ENCODE results near the gene PHACTR3. TPM values are rescaled to one million over a fixed set of nuclear protein-coding genes. Genes with fewer than 3 reads are reported as not detected.

The PHACTR3 gene
- total RNA-seq, 3 donors from 2014 or later = 0.41 to 3.4 (median 1.1) TPM

- Histone ChIP-seq H3K4me1 (ENCODE audit: low read depth) (no peaks in the 10 kb centered on the region), H3K36me3 (ENCODE audit: low read depth) (no peaks in the 10 kb centered on the region), H3K9me3 (no peaks in the 10 kb centered on the region), H3K4me3 (no peak overlapping the region)
- peak; percentile 76 for ATAC-seq
- intact Hi-C loops (cut with DNase I, micrococcal nuclease) = no loop called here
- peak in 2 of 3 donors; percentile 69 to 71 for DNase-seq
- peak; percentile 90 for TF ChIP-seq CTCF (IDR thresholded peaks at IDR 0.05)
These were observed 32.6 kb upstream of the PHACTR3 start for GRCh38 chr20:59571551-59572314.

GRCh38 chr20:59572515-59572914 is 31.8 kb upstream of the PHACTR3 start:
- Histone ChIP-seq H3K9me3 (no peaks in the 10 kb centered on the region), H3K4me1 (ENCODE audit: low read depth) (no peaks in the 10 kb centered on the region), H3K4me3 (no peak overlapping the region), H3K36me3 (ENCODE audit: low read depth) (no peaks in the 10 kb centered on the region)
- ATAC-seq (no peak), DNase-seq (no peak)
- no peak for TF ChIP-seq CTCF (IDR thresholded peaks at IDR 0.05)
- intact Hi-C loops (cut with DNase I, micrococcal nuclease) = no loop called here

- DNase-seq = no peak
- TF ChIP-seq CTCF (IDR thresholded peaks at IDR 0.05) = no peak
- ATAC-seq = no peak
- H3K4me3 ChIP-seq = no peak overlapping the region
- intact Hi-C loops (cut with DNase I, micrococcal nuclease) = no loop called here
- H3K9me3 ChIP-seq = no peaks in the 10 kb centered on the region
- no peaks in the 10 kb centered on the region for H3K4me1 ChIP-seq (ENCODE audit: low read depth)
- H3K36me3 ChIP-seq (ENCODE audit: low read depth) = no peaks in the 10 kb centered on the region
These were observed 30.5 kb upstream of the PHACTR3 start for GRCh38 chr20:59573837-59574236.

GRCh38 chr20:59574308-59574707 is 30.0 kb upstream of the PHACTR3 start:
- no peaks in the 10 kb centered on the region for H3K9me3 ChIP-seq
- H3K36me3 ChIP-seq (ENCODE audit: low read depth) = no peaks in the 10 kb centered on the region
- ATAC-seq (no peak), DNase-seq (no peak)
- H3K4me1 ChIP-seq (ENCODE audit: low read depth) = no peaks in the 10 kb centered on the region
- intact Hi-C loops (cut with DNase I, micrococcal nuclease) = no loop called here
- no peak overlapping the region for H3K4me3 ChIP-seq
- TF ChIP-seq CTCF (IDR thresholded peaks at IDR 0.05) = no peak

GRCh38 chr20:59575216-59575615 is 29.1 kb upstream of the PHACTR3 start:
- Histone ChIP-seq H3K36me3 (ENCODE audit: low read depth) (no peaks in the 10 kb centered on the region), H3K4me1 (ENCODE audit: low read depth) (no peaks in the 10 kb centered on the region), H3K9me3 (no peaks in the 10 kb centered on the region), H3K4me3 (no peak overlapping the region)
- ATAC-seq (no peak), DNase-seq (no peak)
- intact Hi-C loops (cut with DNase I, micrococcal nuclease) = no loop called here
- TF ChIP-seq CTCF (IDR thresholded peaks at IDR 0.05) = no peak
